IMR-90 (cell line): ENCODE measurements around the gene KIF9. TPM values are rescaled to one million over a fixed set of nuclear protein-coding genes. Genes with fewer than 3 reads are reported as not detected.

Experiments used
- ATAC-seq: fragments of 200-7000 bp; cut with Tn5 transposase; 2 replicates; pipeline ENCODE4 v1.9.1; 2020; ENCODE audit warnings: low read depth, mild to moderate bottlenecking, moderate library complexity
- BruUV-seq: library from RNA; stranded (reverse); fragments of 400-500 nt; replicated peaks from 2 replicates; lab custom pipeline; 2021; lab: Mats Ljungman, UMichigan
- CTCF ChIA-PET: fragments of 300-600 bp; formaldehyde crosslinking; extraction: SDS; loops from one replicate; lab custom pipeline; 2021; ENCODE audit warnings: antibody characterized with exemption; lab: Yijun Ruan, JAX
- POLR2A ChIA-PET: fragments of 300-600 bp; sonication (Branson Sonifier 250); formaldehyde crosslinking; loops from one replicate; lab custom pipeline; 2022; ENCODE audit warnings: antibody characterized with exemption; ENCODE audit not compliant: unreplicated experiment; lab: Charles Lee
- DNase-seq: peaks from one replicate; pipeline ENCODE4 v3.0.0; 2013
- H2AFZ ChIP-seq: replicated peaks from 2 replicates; pipeline ENCODE3; 2013; ENCODE audit warnings: low read length, mild to moderate bottlenecking; ENCODE audit not compliant: poor library complexity
- H2AK5ac ChIP-seq: 2 replicates; pipeline ENCODE4 v1.6.1; 2013; ENCODE audit warnings: low read depth, low read length, inconsistent platforms
- H2AK9ac ChIP-seq: replicated peaks from 2 replicates; pipeline ENCODE3; 2013; ENCODE audit warnings: mild to moderate bottlenecking, low read depth, low read length, moderate library complexity; ENCODE audit not compliant: poor library complexity
- H2BK120ac ChIP-seq: 2 replicates; pipeline ENCODE4 v1.6.1; 2013; ENCODE audit warnings: low read depth, low read length, inconsistent platforms
- H2BK15ac ChIP-seq: 3 replicates; pipeline ENCODE4 v1.6.1; 2013; ENCODE audit warnings: low read depth, low read length, inconsistent platforms
- H2BK20ac ChIP-seq: 2 replicates; pipeline ENCODE4 v1.6.1; 2013; ENCODE audit warnings: low read depth, mild to moderate bottlenecking, inconsistent platforms, low read length, moderate library complexity
- H2BK5ac ChIP-seq: 2 replicates; pipeline ENCODE4 v1.6.1; 2013; ENCODE audit warnings: mild to moderate bottlenecking, low read depth, low read length, inconsistent platforms; ENCODE audit not compliant: poor library complexity, severe bottlenecking
- H3K14ac ChIP-seq: replicated peaks from 2 replicates; pipeline ENCODE4 v1.6.1; 2013; ENCODE audit warnings: low read depth, low read length, inconsistent platforms
- H3K18ac ChIP-seq: 2 replicates; pipeline ENCODE4 v1.6.1; 2013; ENCODE audit warnings: low read depth, low read length, control low read depth
- H3K23ac ChIP-seq: 2 replicates; pipeline ENCODE4 v1.6.1; 2013; ENCODE audit warnings: low read depth, low read length, inconsistent platforms
- H3K27ac ChIP-seq: 2 replicates; pipeline ENCODE4 v1.5.1; 2013; ENCODE audit warnings: mild to moderate bottlenecking, control low read depth, low read length; ENCODE audit not compliant: insufficient read depth
- H3K27me3 ChIP-seq: 2 replicates; pipeline ENCODE4 v1.6.1; 2013; ENCODE audit warnings: low read length; ENCODE audit not compliant: control insufficient read depth, insufficient read depth
- H3K36me3 ChIP-seq: 2 replicates; pipeline ENCODE4 v1.6.1; 2013; ENCODE audit warnings: low read length, mixed read lengths; ENCODE audit not compliant: control insufficient read depth, insufficient read depth
- H3K4ac ChIP-seq: 2 replicates; pipeline ENCODE4 v1.6.1; 2013; ENCODE audit warnings: low read depth, low read length, inconsistent platforms
- H3K4me1 ChIP-seq: 2 replicates; pipeline ENCODE4 v1.6.1; 2013; ENCODE audit warnings: low read length, mixed read lengths; ENCODE audit not compliant: control insufficient read depth, insufficient read depth
- H3K4me2 ChIP-seq: 2 replicates; pipeline ENCODE4 v1.6.1; 2013; ENCODE audit warnings: low read depth, mild to moderate bottlenecking, control low read depth, low read length, moderate library complexity
- H3K4me3 ChIP-seq: 2 replicates; pipeline ENCODE4 v1.5.1; 2013; ENCODE audit warnings: low read depth, mild to moderate bottlenecking, control low read depth, low read length, moderate library complexity; ENCODE audit not compliant: insufficient read depth
- H3K56ac ChIP-seq: 2 replicates; pipeline ENCODE4 v1.6.1; 2013; ENCODE audit warnings: low read length, inconsistent platforms; ENCODE audit not compliant: insufficient read depth; ENCODE audit errors: extremely low read depth
- H3K79me1 ChIP-seq, 2 experiments: 2 replicates each; pipeline ENCODE4 v1.6.1; 2013; ENCODE audit warnings: low read length in 2 of 2, inconsistent platforms in 1 of 2, low read depth in 1 of 2
- H3K9ac ChIP-seq: 2 replicates; pipeline ENCODE4 v1.6.1; 2013; ENCODE audit warnings: low read depth, low read length, control low read depth
- H3K9me1 ChIP-seq: 2 replicates; pipeline ENCODE4 v1.6.1; 2013; ENCODE audit warnings: low read length, inconsistent platforms; ENCODE audit not compliant: insufficient read depth
- H3K9me3 ChIP-seq: 2 replicates; pipeline ENCODE4 v1.6.1; 2013; ENCODE audit warnings: low read length; ENCODE audit not compliant: control insufficient read depth, insufficient read depth
- H4K20me1 ChIP-seq: 2 replicates; pipeline ENCODE4 v1.6.1; 2013; ENCODE audit warnings: low read length, inconsistent platforms; ENCODE audit not compliant: insufficient read depth
- H4K5ac ChIP-seq: 2 replicates; pipeline ENCODE4 v1.6.1; 2013; ENCODE audit warnings: mild to moderate bottlenecking, low read depth, low read length, control low read depth
- H4K8ac ChIP-seq, 2 experiments: 2 replicates each; pipeline ENCODE4 v1.6.1; 2013; ENCODE audit warnings: low read depth in 2 of 2, low read length in 2 of 2, control low read depth in 1 of 2, inconsistent platforms in 1 of 2
- H4K91ac ChIP-seq: 2 replicates; pipeline ENCODE4 v1.6.1; 2013; ENCODE audit warnings: low read depth, low read length, inconsistent platforms; ENCODE audit not compliant: insufficient read depth
- CEBPB ChIP-seq: IDR thresholded peaks from 2 replicates; pipeline ENCODE4 v1.6.1; 2012; ENCODE audit warnings: low read depth, low read length, improper control_type of control experiment
- CHD1 ChIP-seq: IDR thresholded peaks from 2 replicates; pipeline ENCODE4 v1.6.1; 2012; ENCODE audit warnings: low read depth, low read length, improper control_type of control experiment
- CTCF ChIP-seq: conservative IDR thresholded peaks from 2 replicates; pipeline ENCODE4 v1.5.1; 2012; ENCODE audit warnings: mild to moderate bottlenecking, low read depth, low read length, improper control_type of control experiment
- FOS ChIP-seq: fragments of 150-350 bp; IDR thresholded peaks from 2 replicates; pipeline ENCODE4 v1.6.1; 2016; ENCODE audit warnings: low read depth, low read length
- MAFK ChIP-seq: IDR thresholded peaks from 2 replicates; pipeline ENCODE4 v1.6.1; 2012; ENCODE audit warnings: low read depth, low read length, improper control_type of control experiment
- SMC3 ChIP-seq: fragments of 150-350 bp; IDR thresholded peaks from 2 replicates; pipeline ENCODE4 v1.6.1; 2016; ENCODE audit warnings: low read depth, mild to moderate bottlenecking, antibody characterized with exemption, low read length, moderate library complexity
- USF2 ChIP-seq: fragments of 150-350 bp; IDR thresholded peaks from 2 replicates; pipeline ENCODE4 v1.6.1; 2017; ENCODE audit warnings: mild to moderate bottlenecking, antibody characterized with exemption, low read length, low read depth
- WGBS, 2 experiments: methylation state at CpG; one replicate each; pipeline versions ENCODE4 v1.1.5 to v1.1.7; 2013; ENCODE audit warnings: missing lambda C conversion rate in 2 of 2; ENCODE audit not compliant: insufficient read length in 1 of 2; ENCODE audit errors: extremely low coverage in 2 of 2; 5-methylcytosine and 5-hydroxymethylcytosine counted together
- dilution Hi-C: fragments of 300-500 bp; cut with HindIII; formaldehyde crosslinking; loops from one replicate; pipeline ENCODE4 v1.14.3; 2018; ENCODE audit warnings: low sequenced_read_pairs; ENCODE audit not compliant: unreplicated experiment
- in situ Hi-C: fragments of 300-500 bp; cut with MboI; formaldehyde crosslinking; loops from 3 replicates; pipeline ENCODE4 v1.14.3; 2019; ENCODE audit warnings: low sequenced_read_pairs, inconsistent platforms, mixed read lengths
- intact Hi-C: fragments of 100-400 bp; cut with micrococcal nuclease; formaldehyde crosslinking; loops from 2 replicates; pipeline ENCODE4 v1.10.0; 2022
- polyA plus RNA-seq, 3 experiments: library from polyadenylated mRNA; depleted of rRNA; stranded (reverse); fragments of >200 nt; gene quantifications; 2 replicates each; pipeline ENCODE4 v1.2.3, GENCODE V29; 2012; ENCODE audit warnings: low replicate concordance in 1 of 3
- total RNA-seq: library from RNA; depleted of rRNA; stranded (reverse); fragments of >200 nt; gene quantifications from 2 replicates; pipeline ENCODE4 v1.2.3, GENCODE V29; 2012
- TF ChIP-seq, protein P1 (sequence below): fragments of 150-350 bp; IDR thresholded peaks from 2 replicates; pipeline ENCODE4 v1.6.1; 2016; ENCODE audit warnings: low read depth, mild to moderate bottlenecking, low read length, moderate library complexity, borderline replicate concordance

Gene KIF9
- total and polyA plus RNA-seq, 2 of the 4 experiments (the other 2 are of a cell fraction), result 1.8 to 5.0 TPM

DNA sequence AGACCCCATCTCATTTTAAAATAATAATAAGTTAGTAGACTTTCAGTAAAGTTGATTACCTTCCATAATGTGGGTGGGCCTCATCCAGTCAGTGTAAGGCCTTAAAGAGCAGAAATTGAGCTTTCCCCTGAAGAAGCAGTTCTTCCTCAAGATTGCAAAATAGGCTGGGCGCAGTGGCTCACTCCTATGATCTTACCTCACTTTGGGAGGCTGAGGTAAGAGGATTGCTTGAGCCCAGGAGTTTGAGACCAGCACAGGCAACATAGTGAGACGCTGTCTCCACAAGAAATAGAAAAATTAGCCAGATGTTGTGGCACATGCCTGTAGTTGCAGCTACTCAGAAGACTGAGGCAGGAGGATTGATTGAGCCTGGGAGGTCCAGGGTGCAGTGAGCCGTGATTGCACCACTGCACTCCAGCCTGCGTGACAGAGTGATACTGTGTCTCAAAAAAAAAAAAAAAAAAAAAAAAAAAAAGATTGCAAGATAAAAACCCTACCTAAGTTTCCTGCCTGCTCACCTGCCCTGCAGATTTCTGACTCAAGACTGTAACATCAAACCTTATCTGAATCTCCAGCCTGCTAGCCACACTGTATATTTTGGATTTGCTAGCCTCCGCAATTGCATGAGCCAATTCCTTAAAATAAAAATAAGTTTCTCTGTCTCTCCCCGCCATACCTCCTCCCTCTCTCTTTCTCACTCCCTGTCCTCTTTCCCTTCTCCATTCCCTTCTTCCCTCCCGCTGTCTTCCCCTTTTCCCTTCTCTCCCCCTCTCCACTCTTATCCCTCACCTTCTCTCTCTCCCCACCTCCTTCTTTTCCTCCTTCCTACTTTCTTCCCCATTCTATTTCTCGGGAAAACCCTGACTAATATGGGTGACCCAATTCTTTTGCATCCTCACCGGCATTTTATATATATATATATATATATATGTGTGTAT is 17.1 kb upstream of the KIF9 start:
- Histone ChIP-seq H3K23ac (no peak overlapping the region), H3K4me1 (0 out of 2 replicates have a peak, but pooled peaks cover 1% of the 10 kb centered on the region), H2BK120ac (no peak overlapping the region), H3K4me3 (no peak overlapping the region), H3K4ac (no peak overlapping the region), H2BK15ac (no peak overlapping the region), H2AK5ac (no peak overlapping the region), H2BK20ac (no peak overlapping the region), H4K20me1 (peaks cover 9% of the 10 kb centered on the region; the same call in 1 of the 2 replicates), H3K4me2 (no peak overlapping the region), H3K27me3 (no peaks in the 10 kb centered on the region), H3K9ac (no peak overlapping the region), H3K79me1 (peaks cover 24 to 67% of the 10 kb centered on the region in 2 experiments), H3K56ac (no peak overlapping the region), H3K9me3 (no peaks in the 10 kb centered on the region), H3K36me3 (peaks cover 7% of the 10 kb centered on the region; the same call in 1 of the 2 replicates), H4K91ac (no peak overlapping the region), H3K18ac (no peak overlapping the region), H3K14ac (no peak overlapping the region), H3K27ac (no peak overlapping the region), H2BK5ac (no peak overlapping the region), H3K9me1 (peaks cover 3% of the 10 kb centered on the region; the same call in 1 of the 2 replicates), H4K8ac (no peak overlapping the region), H2AFZ (no peak overlapping the region), H2AK9ac (no peak overlapping the region), H4K5ac (no peak overlapping the region)
- dilution Hi-C loops, result no loop called here
- CTCF ChIA-PET, result no interaction called here
- ATAC-seq, result no peak
- no TSS peak for BruUV-seq
- in situ Hi-C loops, result no loop called here
- POLR2A ChIA-PET, result no interaction called here
- no peak for DNase-seq
- no peak for TF ChIP-seq FOS
- TF ChIP-seq USF2, result no peak
- no peak for TF ChIP-seq CEBPB
- TF ChIP-seq, protein P1, sequence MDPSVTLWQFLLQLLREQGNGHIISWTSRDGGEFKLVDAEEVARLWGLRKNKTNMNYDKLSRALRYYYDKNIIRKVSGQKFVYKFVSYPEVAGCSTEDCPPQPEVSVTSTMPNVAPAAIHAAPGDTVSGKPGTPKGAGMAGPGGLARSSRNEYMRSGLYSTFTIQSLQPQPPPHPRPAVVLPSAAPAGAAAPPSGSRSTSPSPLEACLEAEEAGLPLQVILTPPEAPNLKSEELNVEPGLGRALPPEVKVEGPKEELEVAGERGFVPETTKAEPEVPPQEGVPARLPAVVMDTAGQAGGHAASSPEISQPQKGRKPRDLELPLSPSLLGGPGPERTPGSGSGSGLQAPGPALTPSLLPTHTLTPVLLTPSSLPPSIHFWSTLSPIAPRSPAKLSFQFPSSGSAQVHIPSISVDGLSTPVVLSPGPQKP, result no peak
- TF ChIP-seq SMC3, result no peak
- TF ChIP-seq MAFK, result no peak
- TF ChIP-seq CHD1, result no peak
- TF ChIP-seq CTCF, result no peak
- WGBS, 2 experiments, result 80 to 100% methylated on average over 1 to 2 of the region's 9 CpGs
- intact Hi-C loops, result no loop called here
